OCI-LY3 (cell line): ENCODE data around the gene FYTTD1.
A peak's percentile ranks its signal among the peaks of the same experiment; 100 is the strongest.

Source experiments
- H2AFZ ChIP-seq: fragments of 200-600, 300-600 bp; shearing (Covaris generic); 2 replicates; pipeline ENCODE4 v1.6.0; 2014; ENCODE audit warnings: antibody characterized with exemption, low read depth, low read length
- H3K27ac ChIP-seq: fragments of 200-600, 300-600 bp; sonication (generic); 2 replicates; pipeline ENCODE4 v1.5.1; 2014; ENCODE audit warnings: mild to moderate bottlenecking, low read length, moderate library complexity, mixed read lengths
- H3K27me3 ChIP-seq: fragments of 200-600, 300-600 bp; sonication (generic); 2 replicates; pipeline ENCODE4 v1.6.1; 2014; ENCODE audit warnings: low read depth, low read length, mixed read lengths
- H3K36me3 ChIP-seq: fragments of 200-600, 300-600 bp; sonication (generic); replicated peaks from 2 replicates; pipeline ENCODE3; 2014; ENCODE audit warnings: low read depth, low read length, mixed read lengths
- H3K4me1 ChIP-seq: fragments of 300-600, 200-600 bp; sonication (generic); 2 replicates; pipeline ENCODE4 v1.6.1; 2014; ENCODE audit warnings: low read length, mixed read lengths
- H3K4me2 ChIP-seq: fragments of 200-600, 300-600 bp; sonication (generic); 2 replicates; pipeline ENCODE4 v1.6.1; 2014; ENCODE audit warnings: low read length, mixed read lengths
- H3K4me3 ChIP-seq: fragments of 300-600, 200-600 bp; sonication (generic); 2 replicates; pipeline ENCODE4 v1.5.1; 2014; ENCODE audit warnings: antibody characterized with exemption, mild to moderate bottlenecking, low read length, moderate library complexity
- H3K79me2 ChIP-seq: fragments of 300-600, 200-600 bp; shearing (Covaris generic); 2 replicates; pipeline ENCODE4 v1.6.1; 2014; ENCODE audit warnings: mild to moderate bottlenecking, low read length, mixed read lengths
- H3K9ac ChIP-seq: fragments of 300-600, 200-600 bp; shearing (Covaris generic); 2 replicates; pipeline ENCODE4 v1.6.0; 2014; ENCODE audit warnings: mild to moderate bottlenecking, low read length, moderate library complexity
- H3K9me3 ChIP-seq: fragments of 200-600, 300-600 bp; shearing (Covaris generic); 2 replicates; pipeline ENCODE4 v1.6.1; 2014; ENCODE audit warnings: low read length, mixed read lengths; ENCODE audit not compliant: insufficient read depth
- H4K20me1 ChIP-seq: fragments of 200-600, 300-600 bp; sonication (generic); 2 replicates; pipeline ENCODE4 v1.6.1; 2016; ENCODE audit warnings: low read length, mixed read lengths; ENCODE audit not compliant: insufficient read depth
- EZH2phosphoT487 ChIP-seq: fragments of 200-600 bp; shearing (Covaris generic); IDR thresholded peaks from 2 replicates; pipeline ENCODE4 v1.6.1; 2018; ENCODE audit warnings: antibody characterized with exemption, mixed run types, low read depth
- TF ChIP-seq, protein P1 (sequence below): fragments of 200-600, 300-600 bp; sonication (generic); IDR thresholded peaks from 2 replicates; pipeline ENCODE4 v1.5.1; 2014; ENCODE audit warnings: antibody characterized with exemption, low read length, low read depth

Gene FYTTD1

DNA sequence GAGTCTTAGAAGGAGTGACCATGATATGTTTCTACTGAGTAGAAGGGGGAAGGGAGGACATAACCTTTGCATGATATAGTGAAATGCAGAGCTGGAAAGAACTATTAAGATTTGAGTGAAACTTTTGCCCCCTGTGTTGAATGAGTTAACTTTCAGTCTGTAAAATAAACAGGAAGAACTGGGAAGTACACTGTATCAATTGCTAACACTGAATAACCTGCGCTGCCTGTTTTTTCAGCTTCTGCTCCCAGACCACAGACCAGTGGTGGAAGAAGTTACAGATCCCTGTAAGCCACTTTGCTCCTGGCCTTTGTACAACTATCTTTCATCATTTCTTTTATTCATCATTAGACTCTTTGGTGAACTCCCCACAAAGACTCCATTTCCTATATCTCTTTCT, 37.7 kb downstream of the FYTTD1 start:
- Histone ChIP-seq H4K20me1 (no peaks in the 10 kb centered on the region), H3K9me3 (no peaks in the 10 kb centered on the region), H3K36me3 (peaks cover 2% of the 10 kb centered on the region), H3K4me1 (peaks cover 20% of the 10 kb centered on the region), H3K79me2 (peaks cover 13% of the 10 kb centered on the region), H2AFZ (no peak overlapping the region), H3K9ac (no peak overlapping the region), H3K4me3 (no peak overlapping the region), H3K27me3 (no peaks in the 10 kb centered on the region), H3K4me2 (no peak overlapping the region), H3K27ac (no peak overlapping the region)
- TF ChIP-seq EZH2phosphoT487, result no peak
- TF ChIP-seq, protein P1, sequence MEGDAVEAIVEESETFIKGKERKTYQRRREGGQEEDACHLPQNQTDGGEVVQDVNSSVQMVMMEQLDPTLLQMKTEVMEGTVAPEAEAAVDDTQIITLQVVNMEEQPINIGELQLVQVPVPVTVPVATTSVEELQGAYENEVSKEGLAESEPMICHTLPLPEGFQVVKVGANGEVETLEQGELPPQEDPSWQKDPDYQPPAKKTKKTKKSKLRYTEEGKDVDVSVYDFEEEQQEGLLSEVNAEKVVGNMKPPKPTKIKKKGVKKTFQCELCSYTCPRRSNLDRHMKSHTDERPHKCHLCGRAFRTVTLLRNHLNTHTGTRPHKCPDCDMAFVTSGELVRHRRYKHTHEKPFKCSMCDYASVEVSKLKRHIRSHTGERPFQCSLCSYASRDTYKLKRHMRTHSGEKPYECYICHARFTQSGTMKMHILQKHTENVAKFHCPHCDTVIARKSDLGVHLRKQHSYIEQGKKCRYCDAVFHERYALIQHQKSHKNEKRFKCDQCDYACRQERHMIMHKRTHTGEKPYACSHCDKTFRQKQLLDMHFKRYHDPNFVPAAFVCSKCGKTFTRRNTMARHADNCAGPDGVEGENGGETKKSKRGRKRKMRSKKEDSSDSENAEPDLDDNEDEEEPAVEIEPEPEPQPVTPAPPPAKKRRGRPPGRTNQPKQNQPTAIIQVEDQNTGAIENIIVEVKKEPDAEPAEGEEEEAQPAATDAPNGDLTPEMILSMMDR, result no peak

DNA sequence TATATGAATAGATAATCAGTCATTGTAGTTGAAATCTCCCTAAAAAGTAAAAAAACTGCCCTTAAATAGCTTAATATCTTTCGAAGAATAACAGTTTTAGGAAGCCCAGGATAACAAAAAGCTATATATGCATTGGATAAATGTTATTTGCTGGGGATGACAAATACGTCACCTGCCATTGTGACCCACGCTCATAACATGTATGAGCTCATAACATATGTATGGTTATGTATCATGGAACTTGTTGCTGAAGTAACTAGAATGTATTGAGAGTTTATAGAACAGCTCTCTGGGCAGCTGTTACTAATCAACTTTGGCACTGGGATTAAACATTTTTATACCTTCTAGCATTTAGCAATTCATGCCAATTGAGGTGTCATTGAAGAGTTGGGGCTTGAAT, 39.6 kb downstream of the FYTTD1 start:
- Histone ChIP-seq H4K20me1 (peaks cover 14% of the 10 kb centered on the region; the same call in 1 of the 2 replicates), H3K4me1 (peaks cover 26% of the 10 kb centered on the region)

DNA sequence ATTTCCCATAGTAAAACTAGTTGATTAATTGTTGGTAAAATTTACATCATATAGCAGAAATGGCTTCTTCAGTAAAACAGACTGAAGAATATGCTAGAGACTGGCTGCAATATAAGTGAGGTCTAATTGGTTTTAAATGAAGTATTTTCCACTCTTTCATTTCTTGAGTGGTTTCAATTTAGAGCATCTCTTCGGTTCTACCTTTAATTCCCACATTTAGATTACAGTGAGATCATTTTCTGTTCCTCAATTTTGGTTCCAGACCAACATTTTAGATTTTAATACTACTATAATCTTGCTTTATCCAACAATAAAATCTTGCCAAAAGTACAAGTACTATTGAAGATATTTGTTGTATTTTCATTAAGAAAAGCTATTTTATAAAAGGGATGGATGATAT, 40.4 kb downstream of the FYTTD1 start:
- Histone ChIP-seq H3K4me3 (peak overlapping the region; percentile 94), H3K4me1 (peaks cover 27% of the 10 kb centered on the region), H3K4me2 (peak overlapping the region; percentile 89), H3K9ac (peak overlapping the region; percentile 85; the same call in 1 of the 2 replicates), H3K27ac (no peak overlapping the region), H4K20me1 (peaks cover 19% of the 10 kb centered on the region), H3K79me2 (peaks cover 39% of the 10 kb centered on the region), H3K9me3 (no peaks in the 10 kb centered on the region), H3K27me3 (no peaks in the 10 kb centered on the region), H3K36me3 (no peaks in the 10 kb centered on the region), H2AFZ (no peak overlapping the region)
- TF ChIP-seq EZH2phosphoT487, result no peak
- TF ChIP-seq, protein P1, result no peak

More for the DNA sequence above, 39.6 kb downstream of the FYTTD1 start:
- H3K4me3 ChIP-seq, result no peak overlapping the region
- no peak overlapping the region for H3K27ac ChIP-seq
- peaks cover 32% of the 10 kb centered on the region for H3K79me2 ChIP-seq
- no peak overlapping the region for H3K4me2 ChIP-seq
- no peaks in the 10 kb centered on the region for H3K27me3 ChIP-seq
- no peak overlapping the region for H2AFZ ChIP-seq
- no peak overlapping the region for H3K9ac ChIP-seq
- no peaks in the 10 kb centered on the region for H3K36me3 ChIP-seq
- TF ChIP-seq, protein P1, result no peak
- no peak for TF ChIP-seq EZH2phosphoT487
- H3K9me3 ChIP-seq, result no peaks in the 10 kb centered on the region

DNA sequence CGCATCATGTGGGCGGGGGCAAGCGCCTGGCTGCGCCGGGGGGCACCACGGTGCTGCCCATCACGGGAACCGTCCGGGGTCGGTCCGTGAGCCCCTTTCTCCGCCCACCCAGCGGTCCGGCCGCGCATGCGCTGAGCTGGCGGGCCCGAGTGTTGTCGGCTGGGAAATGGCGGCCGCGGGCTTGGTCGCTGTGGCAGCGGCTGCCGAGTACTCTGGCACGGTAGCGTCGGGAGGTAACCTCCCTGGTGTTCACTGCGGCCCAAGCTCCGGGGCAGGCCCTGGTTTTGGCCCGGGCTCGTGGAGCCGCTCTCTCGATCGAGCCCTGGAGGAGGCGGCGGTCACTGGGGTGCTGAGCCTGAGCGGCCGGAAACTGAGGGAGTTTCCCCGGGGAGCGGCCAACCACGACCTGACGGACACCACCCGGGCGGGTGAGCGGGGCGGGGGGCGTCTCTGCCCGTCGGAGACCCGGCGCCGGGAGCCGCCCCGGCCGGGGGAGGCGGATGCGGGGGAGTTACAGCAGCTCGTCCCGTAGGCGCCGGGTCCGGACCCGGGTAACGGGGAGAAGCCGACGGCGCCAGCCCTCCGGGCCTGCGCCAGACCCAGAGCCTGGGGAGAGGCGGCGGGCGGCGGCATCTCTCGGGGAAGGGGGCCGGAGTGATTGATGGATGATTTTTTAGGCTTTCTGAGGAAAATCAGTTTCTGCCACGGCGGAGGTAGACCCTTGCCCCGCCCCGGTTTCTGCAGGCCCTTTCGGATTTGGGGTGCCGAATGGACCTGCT, 41.6 kb downstream of the FYTTD1 start, which contains the start of gene LRCH3:
TSS of gene LRCH3 (plus strand) at position 142 of the 779 bp plus-strand sequence. CDS start at position 167, 25 bp downstream.
- peak within 1 kb of the TSS; percentile 85 for H3K9ac ChIP-seq
- H3K36me3 ChIP-seq, result no peaks in the 10 kb centered on the region
- peaks cover 29% of the 10 kb centered on the region for H4K20me1 ChIP-seq
- peak within 1 kb of the TSS; percentile 71 for H3K27ac ChIP-seq
- peak within 1 kb of the TSS; percentile 94 for H3K4me3 ChIP-seq
- peak within 1 kb of the TSS; percentile 89 for H3K4me2 ChIP-seq
- H3K27me3 ChIP-seq, result no peaks in the 10 kb centered on the region
- no peak for TF ChIP-seq EZH2phosphoT487
- TF ChIP-seq, protein P1, result no peak
- peaks cover 50% of the 10 kb centered on the region for H3K79me2 ChIP-seq
- peak within 1 kb of the TSS; percentile 53; the same call in 1 of the 2 replicates for H2AFZ ChIP-seq
- H3K4me1 ChIP-seq, result peaks cover 27% of the 10 kb centered on the region
- no peaks in the 10 kb centered on the region for H3K9me3 ChIP-seq
